HepG2 (cell line): ENCODE measurements around the gene PRTN3. TPM values are rescaled to one million over a fixed set of nuclear protein-coding genes. Genes with fewer than 3 reads are reported as not detected.

Experiments
- ATAC-seq: fragments of 200-7000 bp; cut with Tn5 transposase; 3 replicates; pipeline ENCODE4 v1.9.1; 2020; ENCODE audit warnings: mild to moderate bottlenecking, moderate library complexity
- BruUV-seq: library from RNA; stranded (reverse); fragments of 400-500 nt; replicated peaks from 2 replicates; lab custom pipeline; 2021; lab: Mats Ljungman, UMichigan
- CTCF ChIA-PET: fragments of 300-600 bp; formaldehyde crosslinking; extraction: SDS; loops from one replicate; lab custom pipeline; 2021; ENCODE audit warnings: low total read pairs, inconsistent platforms, low intra/inter-chr PET ratio; lab: Yijun Ruan, JAX
- POLR2A ChIA-PET: fragments of 350-600 bp; sonication (Branson Sonifier 250); formaldehyde crosslinking; loops from one replicate; lab custom pipeline; 2020; ENCODE audit warnings: antibody characterized with exemption, inconsistent platforms; lab: Yijun Ruan, JAX
- DNase-seq: peaks from one replicate; pipeline ENCODE4 v3.0.0-alpha.2; 2015; ENCODE audit warnings: low spot score
- FAIRE-seq: peaks from 3 replicates; lab custom pipeline; 2011; peaks lifted over from hg19 to GRCh38; lab: Jason Lieb, UNC
- H2AFZ ChIP-seq: one replicate; pipeline ENCODE4 v1.6.1; 2011; ENCODE audit warnings: low read length, inconsistent platforms
- H3K27ac ChIP-seq: fragments of 300-600 bp; 3 replicates; pipeline ENCODE4 v1.8.0; 2011; ENCODE audit warnings: mixed run types, mild to moderate bottlenecking, mixed read lengths, low read length, inconsistent platforms; ENCODE audit not compliant: insufficient read depth; ENCODE audit errors: extremely low read length
- H3K27me3 ChIP-seq, 2 experiments: fragments of 200-600 bp in 1 of 2; 2 replicates in 1 of 2; 3 replicates in 1 of 2; pipeline versions ENCODE4 v1.6.0 to v1.8.0; 2011; ENCODE audit warnings: low read length in 2 of 2, mild to moderate bottlenecking in 2 of 2, moderate library complexity in 2 of 2, inconsistent platforms in 1 of 2; ENCODE audit not compliant: insufficient read depth in 2 of 2, control insufficient read depth in 1 of 2
- H3K36me3 ChIP-seq, 2 experiments: fragments of 200-600 bp in 1 of 2; replicated peaks in 1 of 2; 2 replicates in 1 of 2; 3 replicates in 1 of 2; pipeline versions ENCODE4 v1.5.1 to v1.8.0; 2011; ENCODE audit warnings: low read length in 2 of 2, inconsistent platforms in 1 of 2; ENCODE audit not compliant: insufficient read depth in 2 of 2, control insufficient read depth in 1 of 2
- H3K4me1 ChIP-seq: 2 replicates; pipeline ENCODE4 v1.5.1; 2012; ENCODE audit warnings: low read length, inconsistent platforms; ENCODE audit not compliant: insufficient read depth
- H3K4me2 ChIP-seq: 2 replicates; pipeline ENCODE4 v1.6.0; 2011; ENCODE audit warnings: low read depth, low read length, inconsistent platforms
- H3K4me3 ChIP-seq, 3 experiments: fragments of 200-600 bp in 1 of 3; sonication (generic), shearing (Covaris generic) in 1 of 3; replicated peaks in 1 of 3; 2 replicates each; pipeline ENCODE4 v1.5.1; 2011 to 2016; ENCODE audit warnings: low read length in 3 of 3, inconsistent platforms in 2 of 3, low read depth in 2 of 3, mild to moderate bottlenecking in 2 of 3, control low read depth in 1 of 3, mixed read lengths in 1 of 3; ENCODE audit not compliant: insufficient read depth in 1 of 3
- H3K79me2 ChIP-seq: one replicate; pipeline ENCODE4 v1.6.1; 2011; ENCODE audit warnings: low read length, inconsistent platforms; ENCODE audit not compliant: insufficient read depth
- H3K9ac ChIP-seq: 2 replicates; pipeline ENCODE4 v1.6.0; 2011; ENCODE audit warnings: mild to moderate bottlenecking, low read depth, low read length, inconsistent platforms; ENCODE audit not compliant: insufficient read depth
- H3K9me3 ChIP-seq: 2 replicates; pipeline ENCODE4 v1.5.1; 2012; ENCODE audit warnings: mild to moderate bottlenecking, low read length
- H4K20me1 ChIP-seq: 2 replicates; pipeline ENCODE4 v1.6.0; 2011; ENCODE audit warnings: inconsistent platforms, mild to moderate bottlenecking, low read length, moderate library complexity; ENCODE audit not compliant: insufficient read depth
- ESRRA ChIP-seq: sonication (generic); formaldehyde crosslinking; IDR thresholded peaks from 2 replicates; pipeline ENCODE4 v1.5.1; 2020; ENCODE audit warnings: mild to moderate bottlenecking, low read depth, missing genetic modification reagents
- HDAC1 ChIP-seq: sonication (generic); formaldehyde crosslinking; IDR thresholded peaks from 2 replicates; pipeline ENCODE4 v1.5.1; 2020; ENCODE audit warnings: mild to moderate bottlenecking, missing genetic modification reagents
- HNRNPL ChIP-seq: fragments of 200-400 bp; formaldehyde crosslinking; IDR thresholded peaks from 2 replicates; pipeline ENCODE4 v1.6.1; 2017; ENCODE audit warnings: mild to moderate bottlenecking, low read depth, low read length
- NPAS2 ChIP-seq: sonication (generic); formaldehyde crosslinking; IDR thresholded peaks from 2 replicates; pipeline ENCODE4 v1.8.0; 2022; ENCODE audit warnings: mild to moderate bottlenecking, missing genetic modification reagents, borderline replicate concordance
- SNAPC5 ChIP-seq: sonication (generic); formaldehyde crosslinking; IDR thresholded peaks from 2 replicates; pipeline ENCODE4 v1.8.1; 2023; ENCODE audit warnings: mild to moderate bottlenecking, missing genetic modification reagents, borderline replicate concordance
- TOPORS ChIP-seq: sonication (generic); formaldehyde crosslinking; IDR thresholded peaks from 2 replicates; pipeline ENCODE4 v1.8.0; 2023; ENCODE audit warnings: mild to moderate bottlenecking, missing genetic modification reagents
- WGBS: methylation state at CpG from one replicate; pipeline ENCODE4 v1.1.6; 2017; ENCODE audit warnings: low lambda C conversion rate; 5-methylcytosine and 5-hydroxymethylcytosine counted together
- in situ Hi-C: cut with HindIII; loops from 2 replicates; pipeline ENCODE4 v1.10.0; 2017; ENCODE audit warnings: low pct_unique_long_range_greater_than_20kb; ENCODE audit not compliant: extremely low pct_ligation_motif_present
- intact Hi-C: fragments of 100-400 bp; cut with micrococcal nuclease; formaldehyde crosslinking; loops from one replicate; pipeline ENCODE4 v1.10.0; 2022; ENCODE audit not compliant: unreplicated experiment
- polyA plus RNA-seq, 8 experiments: library from polyadenylated mRNA; depleted of rRNA in 3 of 8; stranded (reverse) in 7 of 8; unstranded in 1 of 8; fragments of >200 nt; fragmentation: Illumina TruSeq in 4 of 8; extraction: Trizol in 4 of 8; gene quantifications; 2 replicates each; pipeline versions ENCODE4 v1.2.1 to v1.2.3, GENCODE V29; 2011 to 2016; ENCODE audit warnings: low read depth in 4 of 8, missing spikeins in 1 of 8, mixed read lengths in 1 of 8; ENCODE audit not compliant: insufficient read depth in 1 of 8
- total RNA-seq, 5 experiments: library from RNA; depleted of rRNA; stranded (reverse); fragments of >200 nt; fragmentation: Illumina TruSeq; extraction: Trizol; gene quantifications; 2 replicates each; pipeline ENCODE4 v1.2.3, GENCODE V29; 2016; ENCODE audit warnings: low read depth in 1 of 5

Gene PRTN3
- total and polyA plus RNA-seq, 2 of the 13 experiments (the other 11 are each of a cell fraction or from before 2014, with no cell fraction given), result not detected

- Histone ChIP-seq H3K27ac (no peak overlapping the region), H3K4me2 (no peak overlapping the region), H3K9ac (no peak overlapping the region), H3K36me3 (no peaks in the 10 kb centered on the region), H3K27me3 (no peaks in the 10 kb centered on the region), H4K20me1 (no peaks in the 10 kb centered on the region), H3K9me3 (no peaks in the 10 kb centered on the region), H3K4me3 (no peak overlapping the region), H3K4me1 (peaks cover 19% of the 10 kb centered on the region), H3K79me2 (no peaks in the 10 kb centered on the region), H2AFZ (no peak overlapping the region)
- no peak for ATAC-seq
- no TSS peak for BruUV-seq
- no peak for DNase-seq
- FAIRE-seq, result no peak
- in situ Hi-C loops (loop anchor here (5.0 to 10.0 kb wide), 2 partner anchors 56 to 124 kb away; partner anchors contain the start of genes KISS1R and WDR18), intact Hi-C loops (no loop called here)
- ChIA-PET POLR2A (interaction anchor here (0.6 to 1.0 kb wide), 2 partner anchors 15 to 377 kb away, joined by 3 to 4 read pairs; no protein-coding TSS in a partner anchor), CTCF (no interaction called here)
- WGBS, result 87% methylated on average over 35 of the region's 35 CpGs
- 0 out of 2 replicates have a peak, but pooled peaks have one; percentile 48 for TF ChIP-seq HNRNPL
- no peak for TF ChIP-seq ESRRA
- no peak for TF ChIP-seq TOPORS (CRISPR knock-in tag)
- no peak for TF ChIP-seq NPAS2
- TF ChIP-seq HDAC1 (CRISPR knock-in tag), result no peak
- TF ChIP-seq SNAPC5, result no peak
Measured at GRCh38 chr19:861141-861755, 20.4 kb downstream of the PRTN3 start.
